Hematopoietic multipotent progenitor cell treated with erythropoietin and hydrocortisone succinate and interleukin-3 and kit ligand, for 6 days (in vitro differentiated cells): ENCODE measurements around the gene GLIS1.

Experiments used
- DNase-seq: peaks from one replicate; pipeline ENCODE4 v3.0.0-alpha.2; 2015

GLIS1 gene

GRCh38 chr1:53614231-53615021, 124.5 kb downstream of the GLIS1 start:
- DNase-seq, result no peak

- DNase-seq, result no peak
Observed at GRCh38 chr1:53608676-53609075, 130.3 kb downstream of the GLIS1 start.

- peak; percentile 29 for DNase-seq
Observed at GRCh38 chr1:53608071-53608470, 130.9 kb downstream of the GLIS1 start.

- no peak for DNase-seq
Observed at GRCh38 chr1:53606651-53607051, 132.3 kb downstream of the GLIS1 start.

GRCh38 chr1:53606197-53606596, 132.8 kb downstream of the GLIS1 start:
- DNase-seq, result no peak

- no peak for DNase-seq
Observed at GRCh38 chr1:53605181-53605580, 133.8 kb downstream of the GLIS1 start.

DNA sequence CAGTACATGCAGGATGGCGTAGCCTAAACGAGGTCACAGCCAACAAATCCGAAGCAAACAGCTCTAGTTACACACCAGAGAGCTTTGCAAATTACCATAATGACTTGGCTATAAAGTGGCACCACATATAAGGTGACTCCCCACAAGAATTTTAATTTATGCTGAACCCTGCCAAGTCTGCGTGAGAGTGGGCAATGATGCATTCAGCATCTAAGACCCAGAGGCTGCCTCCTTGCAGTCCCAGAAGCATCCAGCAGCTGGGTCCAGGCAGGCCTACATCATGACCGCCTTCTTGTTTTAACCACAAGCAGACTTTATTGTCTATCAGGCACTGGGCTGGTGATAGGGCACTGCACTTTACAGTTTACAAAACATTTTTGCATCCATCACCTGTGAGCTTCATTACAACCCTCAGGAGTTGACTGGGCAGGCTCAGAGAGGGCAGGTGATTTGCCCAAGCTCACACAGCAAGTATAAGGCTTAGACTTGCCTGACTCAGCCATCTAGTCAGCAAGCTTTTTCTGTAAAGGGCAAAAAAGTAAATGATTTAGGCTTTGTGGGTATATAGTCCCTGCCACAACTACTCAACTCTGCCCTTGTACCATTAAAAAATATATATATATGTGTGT, 134.6 kb downstream of the GLIS1 start:
- DNase-seq, result no peak

DNA sequence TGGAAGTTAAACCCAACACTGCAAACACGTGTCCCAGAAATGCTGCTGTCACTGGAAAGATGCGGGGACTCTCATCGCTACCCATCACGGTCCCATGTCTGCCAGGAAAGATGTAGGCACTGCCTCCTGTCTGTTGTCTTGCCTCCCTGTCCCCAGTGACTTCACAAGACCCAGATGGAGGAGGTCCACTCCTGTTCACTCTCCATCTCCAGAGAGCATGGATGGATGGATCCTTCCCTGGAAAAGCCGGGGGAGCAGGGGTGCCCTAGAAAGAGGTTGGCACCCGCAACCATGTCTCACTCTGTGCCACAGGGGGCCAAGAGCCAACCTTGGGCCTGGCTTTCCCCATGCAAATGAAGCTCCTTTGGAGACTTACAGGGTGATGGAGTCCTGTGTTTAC, 135.5 kb downstream of the GLIS1 start:
- DNase-seq, result no peak

DNA sequence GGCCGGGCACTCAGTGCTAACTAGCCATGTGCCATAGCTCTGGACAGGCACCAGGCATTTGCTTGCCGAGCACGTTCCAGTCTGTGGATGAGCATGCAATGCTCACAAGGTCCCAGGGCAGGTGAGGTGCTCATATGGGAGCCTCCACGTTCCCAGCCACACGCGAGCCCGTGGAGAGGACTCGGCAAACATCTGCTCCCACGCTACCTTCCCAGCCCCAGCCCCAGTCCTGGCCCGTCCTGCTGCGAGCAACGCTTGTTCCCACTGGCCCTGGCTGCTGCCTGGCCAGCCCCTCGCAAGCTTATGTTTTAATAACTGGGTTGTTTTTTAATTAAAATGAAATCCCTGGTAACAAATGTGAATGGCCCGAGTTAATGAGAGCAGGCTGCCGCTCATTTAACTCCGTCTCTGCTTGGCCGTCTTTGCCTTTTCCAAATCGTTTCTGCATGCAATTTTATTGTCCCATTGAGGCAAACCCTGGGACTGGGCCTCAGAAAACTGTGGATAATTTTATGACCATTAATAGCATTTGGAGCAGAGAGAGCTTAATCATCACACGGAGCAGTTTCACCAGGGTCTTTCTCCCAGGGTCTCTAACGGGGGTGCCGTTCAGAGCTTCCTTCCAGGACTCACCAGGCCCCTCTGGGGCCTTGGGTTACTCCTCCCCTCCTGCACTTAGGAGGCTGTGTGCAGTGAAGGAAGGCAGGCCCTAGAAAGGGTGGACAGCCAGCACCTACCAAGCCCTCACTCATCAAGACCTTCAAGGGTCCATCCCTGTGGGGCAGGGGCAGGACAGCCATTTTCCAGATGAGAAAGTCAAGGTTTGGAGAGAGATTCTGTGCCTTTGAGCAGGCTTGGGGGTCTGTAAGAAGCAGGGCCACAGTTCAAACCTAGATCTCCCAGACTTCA, 136.8 kb downstream of the GLIS1 start:
- DNase-seq, result no peak

GRCh38 chr1:53601031-53601745, 137.8 kb downstream of the GLIS1 start:
- no peak for DNase-seq

GRCh38 chr1:53600561-53600960, 138.4 kb downstream of the GLIS1 start:
- DNase-seq, result no peak

DNA sequence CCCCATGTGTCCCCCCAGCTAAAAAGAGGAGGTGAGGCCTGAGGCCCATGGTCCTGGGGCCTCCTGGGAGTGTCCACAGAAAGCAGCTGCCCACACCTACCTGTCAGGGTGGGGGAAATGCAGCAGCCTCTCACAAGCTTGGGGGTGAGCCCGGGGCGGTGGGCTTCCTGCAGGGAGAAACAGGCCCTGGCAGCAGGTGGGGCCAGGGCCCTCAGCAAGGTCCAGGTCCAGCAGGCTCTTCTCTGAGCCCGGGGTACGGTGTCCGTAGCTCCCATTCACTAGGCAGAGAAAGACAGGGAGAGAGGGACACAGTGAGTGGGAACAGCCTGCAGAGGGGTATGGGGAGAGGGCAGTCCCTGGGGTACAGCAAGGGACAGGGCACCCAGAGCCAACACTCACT, 139.0 kb downstream of the GLIS1 start:
- no peak for DNase-seq

GRCh38 chr1:53599481-53599880, 139.5 kb downstream of the GLIS1 start:
- no peak for DNase-seq

DNA sequence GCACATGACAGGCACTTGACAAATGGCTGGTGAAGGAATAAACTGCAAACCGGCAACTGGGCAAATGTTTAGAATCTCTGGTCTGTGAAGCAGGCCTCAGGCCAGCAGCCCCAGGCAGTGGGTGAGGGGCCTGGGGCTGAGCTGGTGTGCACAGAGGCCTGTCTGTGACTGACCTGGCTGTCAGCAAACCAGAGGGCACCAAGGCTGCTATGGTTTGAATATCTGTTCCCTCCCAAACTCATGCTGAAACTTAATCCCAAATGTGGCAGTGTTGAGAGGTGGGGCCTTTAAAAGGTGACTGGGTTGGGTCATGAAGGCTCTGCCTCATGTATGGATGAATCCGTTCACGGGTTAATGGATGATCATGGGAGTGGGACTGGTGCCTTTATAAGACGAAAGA, 140.0 kb downstream of the GLIS1 start:
- DNase-seq, result no peak

GRCh38 chr1:53595906-53596305, 143.1 kb downstream of the GLIS1 start:
- DNase-seq, result no peak

- DNase-seq, result no peak
Observed at GRCh38 chr1:53594391-53595180, 144.4 kb downstream of the GLIS1 start.

DNA sequence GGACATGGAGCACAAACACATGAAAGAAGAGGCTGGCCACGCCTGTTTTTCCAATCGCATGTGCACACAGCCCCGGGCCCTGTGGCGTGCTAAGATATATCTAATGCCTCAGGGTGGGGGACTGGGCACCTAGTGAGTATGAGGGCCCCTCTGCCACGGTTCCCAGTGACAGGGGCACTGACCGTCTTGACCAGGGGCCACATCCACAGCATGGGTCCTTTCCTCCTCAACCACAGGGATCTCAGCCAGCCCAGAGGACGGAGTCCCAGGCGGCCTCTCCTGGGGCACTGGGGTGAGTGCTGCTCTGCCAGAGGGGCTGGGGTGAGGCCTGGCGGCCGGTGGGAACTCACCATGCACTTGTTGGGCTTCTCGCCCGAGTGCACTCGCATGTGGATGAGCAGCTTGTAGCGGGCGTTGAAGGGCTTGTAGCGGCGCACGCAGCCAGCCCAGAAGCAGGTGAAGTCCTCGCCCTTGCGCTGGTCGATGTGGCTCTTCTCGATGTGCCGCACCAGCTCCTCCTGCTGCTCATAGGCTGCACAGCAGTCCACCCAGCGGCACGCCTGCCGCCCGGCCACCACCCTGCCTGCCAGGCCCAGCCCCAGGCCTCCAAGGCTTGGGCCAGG, 145.1 kb downstream of the GLIS1 start:
- peak; percentile 54 for DNase-seq

DNA sequence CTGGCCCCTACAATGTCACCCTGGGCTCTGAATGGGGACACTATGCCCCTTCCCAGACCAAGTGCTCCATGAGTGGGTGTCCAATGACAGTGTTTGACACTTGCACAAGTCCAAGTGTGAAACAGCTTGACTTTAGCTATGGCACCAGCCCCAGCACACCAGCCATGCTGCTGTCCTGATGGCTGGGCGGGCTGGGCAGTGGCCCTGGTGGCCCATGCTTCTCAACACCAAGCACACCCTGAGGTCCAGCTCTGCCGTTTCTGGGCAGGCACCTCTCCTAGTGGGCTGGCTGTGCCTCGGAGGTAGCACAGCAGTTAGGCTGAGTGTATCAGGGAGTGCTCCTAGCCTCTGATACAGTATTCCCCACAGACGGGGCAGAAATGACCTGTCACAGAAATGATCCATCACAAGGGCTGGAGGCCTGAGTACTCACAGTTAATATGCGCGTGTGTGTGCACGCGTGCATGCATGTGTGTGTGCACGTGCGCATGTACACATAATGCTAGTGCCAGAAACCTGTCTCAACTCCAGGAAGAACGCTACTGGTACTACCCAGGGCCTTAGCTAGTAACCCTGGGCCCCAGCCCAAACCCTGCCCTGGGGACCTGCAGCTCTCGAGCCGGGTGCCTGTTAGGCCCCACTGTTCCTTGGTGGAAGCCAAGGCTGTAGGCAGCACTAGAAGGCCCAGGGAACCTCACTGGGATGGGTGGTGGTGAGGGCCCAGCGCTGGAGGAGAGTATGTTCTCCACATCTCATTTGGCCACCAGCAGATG, 145.8 kb downstream of the GLIS1 start:
- no peak for DNase-seq

GRCh38 chr1:53592521-53592982, 146.4 kb downstream of the GLIS1 start:
- DNase-seq, result peak; percentile 14

GRCh38 chr1:53591924-53592323, 147.0 kb downstream of the GLIS1 start:
- no peak for DNase-seq
